Heart right ventricle (tissue), 16 donors: ENCODE results near the gene KCNJ6. TPM values are rescaled to one million over a fixed set of nuclear protein-coding genes. Genes with fewer than 3 reads are reported as not detected.

ENCODE experiments used
- ATAC-seq, 8 donors: fragments of 200-7000 bp; cut with Tn5 transposase; one replicate each; pipeline ENCODE4 v1.9.1; 2020; ENCODE audit warnings: mild to moderate bottlenecking in 8 of 8, moderate library complexity in 8 of 8, moderate number of reproducible peaks in 1 of 8
- DNase-seq, 2 donors: peaks; one replicate each; pipeline ENCODE4 v3.0.0-alpha.2; 2020
- H3K27ac ChIP-seq, 10 donors: fragments of 200-600 bp; sonication (generic) in 2 of 10; one replicate each; pipeline versions ENCODE4 v1.5.0 to v1.8.0; 2020 to 2022; ENCODE audit warnings: mild to moderate bottlenecking in 3 of 10
- H3K27me3 ChIP-seq, 7 donors: fragments of 200-600 bp; one replicate each; pipeline ENCODE4 v1.8.0; 2021 to 2022; ENCODE audit warnings: mild to moderate bottlenecking in 2 of 7
- H3K36me3 ChIP-seq, 9 donors: fragments of 200-600 bp; sonication (generic) in 1 of 9; one replicate each; pipeline versions ENCODE4 v1.5.0 to v1.8.0; 2020 to 2022; ENCODE audit warnings: mild to moderate bottlenecking in 2 of 9
- H3K4me1 ChIP-seq, 9 donors: fragments of 200-600 bp; sonication (generic) in 1 of 9; one replicate each; pipeline versions ENCODE4 v1.5.0 to v1.8.0; 2020 to 2022; ENCODE audit warnings: mild to moderate bottlenecking in 4 of 9
- H3K4me3 ChIP-seq, 10 donors: fragments of 200-600 bp; sonication (generic) in 2 of 10; one replicate each; pipeline versions ENCODE4 v1.5.0 to v1.8.0; 2020 to 2022; ENCODE audit warnings: mild to moderate bottlenecking in 7 of 10, moderate library complexity in 2 of 10
- H3K9me3 ChIP-seq, 11 donors: fragments of 200-600 bp in 10 of 11; sonication (generic) in 2 of 11; one replicate each; pipeline versions ENCODE4 v1.5.0 to v1.8.0; 2013 to 2022; ENCODE audit warnings: mild to moderate bottlenecking in 2 of 11, control low read depth in 1 of 11, moderate library complexity in 1 of 11
- WGBS, 2 donors: extraction: QIAGEN DNeasy Blood & Tissue Kit; methylation state at CpG; one replicate each; pipeline ENCODE4 v1.1.7; 2013; ENCODE audit warnings: inconsistent platforms in 1 of 2; 5-methylcytosine and 5-hydroxymethylcytosine counted together
- intact Hi-C, 10 donors: fragments of 100-400 bp; cut with DNase I; formaldehyde crosslinking; loops; one replicate each; pipeline versions ENCODE4 v1.11.1 to v1.14.2; 2022
- polyA plus RNA-seq, 2 donors: library from polyadenylated mRNA; stranded (reverse); fragments of 200-250 nt; gene quantifications; one replicate each; pipeline ENCODE4 v1.2.3, GENCODE V29; 2013
- total RNA-seq, 10 donors: library from RNA; stranded (reverse); fragmentation: NEBNext Ultra II Directional in 3 of 10; extraction: Animal tissue kit (Norgen Biotek cat#: 25700) in 3 of 10; gene quantifications; one replicate each; pipeline versions ENCODE4 v1.2.1 to v1.2.4, GENCODE V29; 2021 to 2023
- TF ChIP-seq, protein P1 (sequence below), 9 donors: fragments of 200-600 bp; sonication (generic) in 2 of 9; IDR thresholded peaks; one replicate each; pipeline versions ENCODE4 v1.5.0 to v1.8.0; 2021 to 2022; ENCODE audit warnings: antibody characterized with exemption in 9 of 9, mild to moderate bottlenecking in 5 of 9, moderate library complexity in 1 of 9
- donor health status: Arrhythmogenic right ventricular cardiomyopathy.
- donor health status: ischemic (EF 13 %, LVEDD 7.1; RV severe dilation, severe dysfunction).
- donor health status: healthy with polysubstance abuse.
- donor health status: DM: no; HTN: yes; CAD: no.
- donor health status: DM: no; HTN: no; CAD: no.
- donor health status: ischemic (EF 25% LVEDD 6.9; RV normal size, moderate dysfunction).
- donor health status: ischemic (EF 25% LVEDD 5.7; RV mildly dilated, moderate dysfunction).
- donor health status: healthy.
- donor health status: DM: yes; HTN: yes; CAD: no.
- donor health status: Ischemic cardiomyopathy.
- donor health status: ischemic (EF 35%, LVEDD 5.7; RV mildly dilated, moderate dysfunction).
- donor health status: nonischemic (EF 11% LVEDD 7.7; RV severe dilation, severe dysfunction).
- donor health status: DM: yes; HTN: yes; CAD: no.
- donor health status: PGD.
- donor health status: ischemic (EF 29% LVEDD 5.4; RV normal size, mild dysfunction).
- donor health status: nonischemic (EF 23%, LVEDD 6.1; RV moderate dilation, normal function).

The KCNJ6 gene
- total and polyA plus RNA-seq, 12 donors: not detected

DNA sequence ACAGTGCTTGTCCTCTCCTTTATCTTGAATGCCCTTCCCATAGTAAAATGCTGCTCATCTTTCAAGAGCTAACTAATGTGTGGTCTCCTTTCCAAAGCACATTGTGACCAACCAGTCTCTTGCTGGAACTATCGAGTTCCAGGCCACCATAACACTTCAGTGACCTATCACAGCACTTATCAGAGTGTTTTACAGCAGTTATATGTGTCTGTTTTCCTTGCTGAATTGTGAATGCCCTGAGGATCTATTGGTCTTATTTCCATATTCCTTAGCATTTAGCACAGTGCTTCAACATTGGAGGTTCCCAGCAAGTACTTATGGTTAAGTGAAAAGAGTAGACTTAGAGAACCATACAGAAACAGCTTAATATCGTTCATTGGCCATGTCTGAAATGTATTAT, 285.4 kb downstream of the KCNJ6 start:
- TF ChIP-seq, protein P1, sequence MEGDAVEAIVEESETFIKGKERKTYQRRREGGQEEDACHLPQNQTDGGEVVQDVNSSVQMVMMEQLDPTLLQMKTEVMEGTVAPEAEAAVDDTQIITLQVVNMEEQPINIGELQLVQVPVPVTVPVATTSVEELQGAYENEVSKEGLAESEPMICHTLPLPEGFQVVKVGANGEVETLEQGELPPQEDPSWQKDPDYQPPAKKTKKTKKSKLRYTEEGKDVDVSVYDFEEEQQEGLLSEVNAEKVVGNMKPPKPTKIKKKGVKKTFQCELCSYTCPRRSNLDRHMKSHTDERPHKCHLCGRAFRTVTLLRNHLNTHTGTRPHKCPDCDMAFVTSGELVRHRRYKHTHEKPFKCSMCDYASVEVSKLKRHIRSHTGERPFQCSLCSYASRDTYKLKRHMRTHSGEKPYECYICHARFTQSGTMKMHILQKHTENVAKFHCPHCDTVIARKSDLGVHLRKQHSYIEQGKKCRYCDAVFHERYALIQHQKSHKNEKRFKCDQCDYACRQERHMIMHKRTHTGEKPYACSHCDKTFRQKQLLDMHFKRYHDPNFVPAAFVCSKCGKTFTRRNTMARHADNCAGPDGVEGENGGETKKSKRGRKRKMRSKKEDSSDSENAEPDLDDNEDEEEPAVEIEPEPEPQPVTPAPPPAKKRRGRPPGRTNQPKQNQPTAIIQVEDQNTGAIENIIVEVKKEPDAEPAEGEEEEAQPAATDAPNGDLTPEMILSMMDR (IDR thresholded peaks at IDR 0.05): no peak
- Histone ChIP-seq H3K4me1 (peaks cover 0 to 21% (median 6%) of the 10 kb centered on the region in 9 donors), H3K4me3 (no peak overlapping the region), H3K27me3 (peaks cover 0 to 8% (median 0%) of the 10 kb centered on the region in 7 donors), H3K36me3 (no peaks in the 10 kb centered on the region), H3K27ac (peak overlapping the region in 1 of 10 donors; percentile 59), H3K9me3 (peaks cover 0 to 10% (median 0%) of the 10 kb centered on the region in 11 donors)
- WGBS, 2 donors: 86% methylated on average over 2 of the region's 2 CpGs
- no peak for DNase-seq
- no peak for ATAC-seq
- intact Hi-C loops: no loop called here

DNA sequence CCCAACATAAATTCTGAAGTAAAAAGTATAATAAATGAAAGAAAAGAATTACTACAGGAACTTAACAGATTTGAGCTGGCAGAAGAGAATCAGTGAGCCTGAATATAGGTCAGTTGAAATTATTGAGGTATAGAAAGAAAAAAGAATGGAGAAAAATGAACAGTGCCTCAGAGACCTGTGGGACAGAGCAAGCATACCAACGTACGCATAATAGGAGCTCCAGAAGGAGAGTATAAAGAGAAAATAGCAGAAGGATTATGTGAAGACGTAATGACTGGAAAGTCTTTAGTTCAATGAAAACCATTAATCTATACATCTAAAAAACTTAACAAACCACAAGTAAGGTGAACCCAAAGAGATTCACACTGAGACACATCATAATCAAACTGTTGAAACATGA, 287.9 kb downstream of the KCNJ6 start:
- 95 to 98% methylated on average over 3 of the region's 3 CpGs for WGBS, 2 donors
- intact Hi-C loops: no loop called here
- peaks cover 0 to 8% (median 0%) of the 10 kb centered on the region in 7 donors for H3K27me3 ChIP-seq
- peaks cover 0 to 1% (median 0%) of the 10 kb centered on the region in 11 donors for H3K9me3 ChIP-seq
- no peak overlapping the region for H3K4me3 ChIP-seq
- H3K36me3 ChIP-seq: no peaks in the 10 kb centered on the region
- peaks cover 0 to 29% (median 16%) of the 10 kb centered on the region in 9 donors for H3K4me1 ChIP-seq
- DNase-seq (no peak), ATAC-seq (no peak)
- TF ChIP-seq, protein P1 (IDR thresholded peaks at IDR 0.05): no peak
- no peak overlapping the region for H3K27ac ChIP-seq

DNA sequence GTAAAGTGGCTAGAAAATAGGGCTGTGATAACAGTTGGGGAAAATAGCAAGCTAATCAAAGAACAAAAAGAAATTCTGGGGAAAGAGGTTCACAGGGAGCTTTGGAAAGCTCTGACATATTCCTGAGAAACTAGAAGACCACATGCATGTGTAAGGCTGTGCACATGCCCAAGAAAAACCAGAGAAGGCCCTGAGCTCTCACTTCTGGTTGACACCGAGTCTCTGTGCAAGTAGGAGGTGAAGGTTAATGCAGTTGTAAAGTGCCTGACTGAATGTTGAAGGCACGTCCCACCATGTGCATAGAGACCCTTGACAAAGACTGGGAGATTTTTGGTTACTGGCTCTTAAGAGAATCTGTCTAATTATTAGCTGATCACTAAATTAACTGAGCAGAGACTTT, 288.7 kb downstream of the KCNJ6 start:
- H3K4me1 ChIP-seq: peaks cover 0 to 37% (median 24%) of the 10 kb centered on the region in 9 donors
- H3K4me3 ChIP-seq: no peak overlapping the region
- H3K27ac ChIP-seq: no peak overlapping the region
- intact Hi-C loops: no loop called here
- ATAC-seq: no peak
- no peaks in the 10 kb centered on the region for H3K9me3 ChIP-seq
- TF ChIP-seq, protein P1 (IDR thresholded peaks at IDR 0.05): no peak
- no peaks in the 10 kb centered on the region for H3K36me3 ChIP-seq
- DNase-seq: no peak
- 94 to 95% methylated on average over 2 of the region's 2 CpGs for WGBS, 2 donors
- H3K27me3 ChIP-seq: peaks cover 0 to 8% (median 0%) of the 10 kb centered on the region in 7 donors

DNA sequence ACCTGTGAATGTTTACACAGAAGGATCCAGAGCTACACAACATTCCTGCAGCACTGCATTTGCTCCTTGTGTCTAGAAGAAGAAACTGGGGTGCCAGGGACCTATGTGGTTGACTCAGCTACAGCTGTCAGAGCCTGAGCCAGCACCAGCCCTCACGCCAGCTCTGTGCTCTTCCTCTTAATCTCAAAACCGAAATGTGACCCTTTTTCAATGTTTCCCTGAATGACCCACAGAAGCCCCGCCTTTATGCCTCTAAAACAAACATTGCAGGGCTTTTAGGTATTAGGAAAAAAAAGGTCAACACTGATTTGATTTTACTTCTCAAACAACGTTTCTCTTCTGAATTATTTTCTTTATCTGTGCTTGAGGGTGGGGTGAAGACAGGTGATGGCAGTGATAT, 289.2 kb downstream of the KCNJ6 start:
- Histone ChIP-seq H3K27me3 (peaks cover 0 to 7% (median 0%) of the 10 kb centered on the region in 7 donors), H3K4me1 (peaks cover 0 to 37% (median 28%) of the 10 kb centered on the region in 9 donors), H3K36me3 (no peaks in the 10 kb centered on the region), H3K4me3 (no peak overlapping the region), H3K27ac (no peak overlapping the region), H3K9me3 (no peaks in the 10 kb centered on the region)
- TF ChIP-seq, protein P1 (IDR thresholded peaks at IDR 0.05): no peak
- no peak for DNase-seq
- 62 to 64% methylated on average over 4 of the region's 4 CpGs for WGBS, 2 donors
- intact Hi-C loops: no loop called here
- ATAC-seq: no peak
